ENCODE results near the gene INPP1. TPM values are rescaled to one million over a fixed set of nuclear protein-coding genes. Genes with fewer than 3 reads are reported as not detected.
"Not testable (repeated sequence)": the region's sequence is repeated elsewhere in the genome, so short reads cannot be mapped to it uniquely, and the experiment has no call there.

The INPP1 gene
- polyA plus RNA-seq, 1 donor (not counting 4 experiments of a cell fraction or from before 2014, with no cell fraction given) = 6.3 TPM

DNA sequence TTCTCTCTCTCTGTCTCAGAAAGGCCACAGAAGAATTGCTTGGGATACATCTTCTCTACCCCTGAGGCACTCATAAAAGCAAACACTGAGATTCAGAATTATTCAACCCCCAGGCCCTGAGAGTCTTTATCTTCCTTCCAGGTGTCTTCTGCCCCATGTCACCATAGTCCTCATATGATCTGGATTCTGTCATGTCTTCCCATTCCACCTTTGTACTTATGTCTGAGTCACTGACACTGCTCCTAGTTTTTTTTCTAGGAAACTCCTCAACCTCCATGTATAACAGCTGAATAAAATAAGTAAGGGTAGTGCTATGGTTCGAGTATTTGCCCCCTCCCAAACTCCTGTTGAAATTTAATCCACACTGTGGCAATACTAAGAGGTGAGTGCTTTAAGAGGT lies 35.4 kb upstream of the INPP1 start:
- H2AFZ ChIP-seq (ENCODE audit: control insufficient read depth, low read length) = no peak overlapping the region
- no peak overlapping the region for H3K27ac ChIP-seq (ENCODE audit: control insufficient read depth, insufficient read depth, low read length)
- TF ChIP-seq, protein P1, sequence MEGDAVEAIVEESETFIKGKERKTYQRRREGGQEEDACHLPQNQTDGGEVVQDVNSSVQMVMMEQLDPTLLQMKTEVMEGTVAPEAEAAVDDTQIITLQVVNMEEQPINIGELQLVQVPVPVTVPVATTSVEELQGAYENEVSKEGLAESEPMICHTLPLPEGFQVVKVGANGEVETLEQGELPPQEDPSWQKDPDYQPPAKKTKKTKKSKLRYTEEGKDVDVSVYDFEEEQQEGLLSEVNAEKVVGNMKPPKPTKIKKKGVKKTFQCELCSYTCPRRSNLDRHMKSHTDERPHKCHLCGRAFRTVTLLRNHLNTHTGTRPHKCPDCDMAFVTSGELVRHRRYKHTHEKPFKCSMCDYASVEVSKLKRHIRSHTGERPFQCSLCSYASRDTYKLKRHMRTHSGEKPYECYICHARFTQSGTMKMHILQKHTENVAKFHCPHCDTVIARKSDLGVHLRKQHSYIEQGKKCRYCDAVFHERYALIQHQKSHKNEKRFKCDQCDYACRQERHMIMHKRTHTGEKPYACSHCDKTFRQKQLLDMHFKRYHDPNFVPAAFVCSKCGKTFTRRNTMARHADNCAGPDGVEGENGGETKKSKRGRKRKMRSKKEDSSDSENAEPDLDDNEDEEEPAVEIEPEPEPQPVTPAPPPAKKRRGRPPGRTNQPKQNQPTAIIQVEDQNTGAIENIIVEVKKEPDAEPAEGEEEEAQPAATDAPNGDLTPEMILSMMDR (optimal IDR thresholded peaks at IDR 0.05 in 1 of 3, IDR thresholded peaks at IDR 0.05 in 1 of 3, conservative IDR thresholded peaks at IDR 0.05 in 1 of 3; ENCODE audit: extremely low read depth in 1 of 3, insufficient read depth in 2 of 3, low read length in 3 of 3) = no peak
- TF ChIP-seq EZH2 (IDR thresholded peaks at IDR 0.05; ENCODE audit: low read length) = no peak
- DNase-seq (ENCODE audit: low read depth, low spot score) (no peak), FAIRE-seq (no peak)
- peaks cover 0 to 3% of the 10 kb centered on the region in 2 experiments for H3K36me3 ChIP-seq (ENCODE audit: control insufficient read depth in 2 of 2, extremely low read depth in 1 of 2, insufficient read depth in 2 of 2, low read length in 2 of 2)
- no peak overlapping the region for H3K9ac ChIP-seq (ENCODE audit: control insufficient read depth, extremely low read depth, insufficient read depth, low read length)
- H3K27me3 ChIP-seq (ENCODE audit: control insufficient read depth, extremely low read depth, insufficient read depth, low read length) = no peaks in the 10 kb centered on the region
- no peak overlapping the region for H3K4me2 ChIP-seq (ENCODE audit: control insufficient read depth, extremely low read depth, insufficient read depth, low read depth, low read length)
- dilution Hi-C loops (cut with MboI; ENCODE audit: extremely low pct_ligation_motif_present, low sequenced_read_pairs) = no loop called here
- H3K4me3 ChIP-seq (ENCODE audit: control insufficient read depth in 2 of 3, extremely low read depth in 1 of 3, insufficient read depth in 2 of 3, low read depth in 1 of 3, low read length in 3 of 3) = no peak overlapping the region
- H3K79me2 ChIP-seq (ENCODE audit: control insufficient read depth, insufficient read depth, low read length) = peaks cover 2% of the 10 kb centered on the region
- no peaks in the 10 kb centered on the region for H3K9me3 ChIP-seq (ENCODE audit: control insufficient read depth, low read depth, low read length)
- H4K20me1 ChIP-seq (ENCODE audit: control insufficient read depth, extremely low read depth, insufficient read depth, low read length) = no peaks in the 10 kb centered on the region
- H3K4me1 ChIP-seq (ENCODE audit: control insufficient read depth, extremely low read depth, insufficient read depth, low read length) = peaks cover 5% of the 10 kb centered on the region
- no peaks in the 10 kb centered on the region for H3K9me1 ChIP-seq (ENCODE audit: control insufficient read depth, extremely low read depth, insufficient read depth, low read length)

GRCh38 chr2:190311893-190312634 lies 31.3 kb upstream of the INPP1 start:
- dilution Hi-C loops (cut with MboI; ENCODE audit: extremely low pct_ligation_motif_present, low sequenced_read_pairs) = no loop called here
- no peaks in the 10 kb centered on the region for H4K20me1 ChIP-seq (ENCODE audit: control insufficient read depth, extremely low read depth, insufficient read depth, low read length)
- no peaks in the 10 kb centered on the region for H3K9me1 ChIP-seq (ENCODE audit: control insufficient read depth, extremely low read depth, insufficient read depth, low read length)
- H3K9me3 ChIP-seq (ENCODE audit: control insufficient read depth, low read depth, low read length) = no peaks in the 10 kb centered on the region
- peaks cover 0 to 3% of the 10 kb centered on the region in 2 experiments for H3K36me3 ChIP-seq (ENCODE audit: control insufficient read depth in 2 of 2, extremely low read depth in 1 of 2, insufficient read depth in 2 of 2, low read length in 2 of 2)
- H2AFZ ChIP-seq (ENCODE audit: control insufficient read depth, low read length) = no peak overlapping the region
- H3K9ac ChIP-seq (ENCODE audit: control insufficient read depth, extremely low read depth, insufficient read depth, low read length) = no peak overlapping the region
- TF ChIP-seq EZH2 (IDR thresholded peaks at IDR 0.05; ENCODE audit: low read length) = no peak
- TF ChIP-seq, protein P1 (optimal IDR thresholded peaks at IDR 0.05 in 1 of 3, IDR thresholded peaks at IDR 0.05 in 1 of 3, conservative IDR thresholded peaks at IDR 0.05 in 1 of 3; ENCODE audit: extremely low read depth in 1 of 3, insufficient read depth in 2 of 3, low read length in 3 of 3) = no peak
- H3K4me1 ChIP-seq (ENCODE audit: control insufficient read depth, extremely low read depth, insufficient read depth, low read length) = peaks cover 10% of the 10 kb centered on the region
- H3K4me3 ChIP-seq (ENCODE audit: control insufficient read depth in 2 of 3, extremely low read depth in 1 of 3, insufficient read depth in 2 of 3, low read depth in 1 of 3, low read length in 3 of 3) = no peak overlapping the region
- FAIRE-seq = no peak
- H3K27me3 ChIP-seq (ENCODE audit: control insufficient read depth, extremely low read depth, insufficient read depth, low read length) = no peaks in the 10 kb centered on the region
- DNase-seq (ENCODE audit: low read depth, low spot score) = no peak
- no peak overlapping the region for H3K27ac ChIP-seq (ENCODE audit: control insufficient read depth, insufficient read depth, low read length)
- H3K4me2 ChIP-seq (ENCODE audit: control insufficient read depth, extremely low read depth, insufficient read depth, low read depth, low read length) = peak overlapping the region; percentile 11
- peaks cover 4% of the 10 kb centered on the region for H3K79me2 ChIP-seq (ENCODE audit: control insufficient read depth, insufficient read depth, low read length)

DNA sequence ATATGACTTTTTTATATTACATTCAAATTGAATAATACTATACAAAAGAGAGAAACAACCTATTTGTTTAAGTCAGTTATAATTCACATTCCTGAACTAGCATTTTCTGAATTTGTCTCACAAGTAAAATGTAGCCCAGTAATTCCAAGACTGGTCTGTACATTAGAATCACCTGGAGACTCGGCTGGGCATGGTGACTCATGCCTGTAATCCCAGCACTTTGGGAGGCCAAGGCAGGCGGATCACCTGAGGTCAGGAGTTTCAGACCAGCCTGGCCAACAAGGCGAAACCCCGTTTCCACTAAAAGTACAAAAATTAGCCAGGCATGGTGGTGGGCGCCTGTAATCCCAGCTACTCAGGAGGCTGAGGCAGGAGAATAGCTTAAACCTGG lies 30.8 kb upstream of the INPP1 start:
- H4K20me1 ChIP-seq (ENCODE audit: control insufficient read depth, extremely low read depth, insufficient read depth, low read length); H3K4me3 ChIP-seq (ENCODE audit: control insufficient read depth in 2 of 3, extremely low read depth in 1 of 3, insufficient read depth in 2 of 3, low read depth in 1 of 3, low read length in 3 of 3); H3K27me3 ChIP-seq (ENCODE audit: control insufficient read depth, extremely low read depth, insufficient read depth, low read length); H2AFZ ChIP-seq (ENCODE audit: control insufficient read depth, low read length); dilution Hi-C loops (cut with MboI; ENCODE audit: extremely low pct_ligation_motif_present, low sequenced_read_pairs); H3K36me3 ChIP-seq (ENCODE audit: control insufficient read depth in 2 of 2, extremely low read depth in 1 of 2, insufficient read depth in 2 of 2, low read length in 2 of 2); H3K79me2 ChIP-seq (ENCODE audit: control insufficient read depth, insufficient read depth, low read length); H3K9me3 ChIP-seq (ENCODE audit: control insufficient read depth, low read depth, low read length); H3K9me1 ChIP-seq (ENCODE audit: control insufficient read depth, extremely low read depth, insufficient read depth, low read length); H3K4me2 ChIP-seq (ENCODE audit: control insufficient read depth, extremely low read depth, insufficient read depth, low read depth, low read length); FAIRE-seq; H3K27ac ChIP-seq (ENCODE audit: control insufficient read depth, insufficient read depth, low read length); H3K9ac ChIP-seq (ENCODE audit: control insufficient read depth, extremely low read depth, insufficient read depth, low read length); DNase-seq (ENCODE audit: low read depth, low spot score): not testable (repeated sequence)
- peaks cover 10% of the 10 kb centered on the region for H3K4me1 ChIP-seq (ENCODE audit: control insufficient read depth, extremely low read depth, insufficient read depth, low read length)
